Inflammatory macrophage treated with lipopolysaccharide for 1 hour (primary cell): ENCODE data around the gene PKD2.
"Not testable (repeated sequence)": the region's sequence is repeated elsewhere in the genome, so short reads cannot be mapped to it uniquely, and the experiment has no call there.

Source experiments
- DNase-seq, 2 donors: peaks; one replicate each; pipeline ENCODE4 v3.0.0-alpha.2; 2020 to 2022

PKD2 gene

DNA sequence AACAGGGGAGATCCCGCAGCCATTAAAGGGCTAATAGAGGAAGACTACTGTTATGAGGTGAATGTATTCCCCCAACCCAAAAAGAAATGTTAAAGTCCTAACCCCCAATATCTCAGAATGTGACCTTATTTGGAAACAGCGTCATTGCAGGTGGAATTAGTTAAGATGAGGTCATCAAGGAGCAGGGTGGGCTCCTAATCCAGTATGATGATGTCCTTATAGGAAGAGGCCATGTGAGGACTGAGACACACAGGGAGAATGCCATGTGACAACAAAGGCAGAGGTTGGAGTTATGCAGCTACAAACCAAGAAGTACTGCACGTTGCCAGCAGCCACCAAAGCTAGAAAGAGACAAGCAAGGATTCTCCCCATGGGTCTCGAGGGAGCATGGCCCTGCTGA is 17.7 kb upstream of the PKD2 start:
- no peak for DNase-seq

GRCh38 chr4:87995435-87995834 is 12.0 kb upstream of the PKD2 start:
- DNase-seq = no peak

- DNase-seq = not testable (repeated sequence)
Measured at GRCh38 chr4:87999191-87999691, 8.2 kb upstream of the PKD2 start.

DNA sequence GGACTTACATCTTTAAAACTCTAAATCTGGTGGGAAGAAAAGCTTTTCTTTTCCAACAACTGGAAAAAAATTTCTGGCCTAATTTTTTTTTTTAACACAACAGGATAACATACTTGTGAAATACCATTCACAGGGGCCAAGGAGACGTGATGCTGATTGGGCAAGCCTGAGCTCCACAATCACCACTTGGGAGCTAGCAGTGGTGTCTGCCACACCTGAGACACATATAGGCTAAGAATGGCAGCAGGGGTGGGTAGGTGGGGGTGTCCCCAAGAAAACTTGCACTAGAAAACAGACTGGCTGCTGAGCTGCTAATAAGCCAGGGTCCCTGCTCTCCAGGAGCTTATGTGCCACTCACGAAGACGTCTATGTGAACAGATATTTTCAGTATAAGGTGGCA is 5.6 kb upstream of the PKD2 start:
- DNase-seq = no peak

- no peak for DNase-seq
Measured at GRCh38 chr4:88002786-88003185, 4.6 kb upstream of the PKD2 start.

- DNase-seq = no peak
Measured at GRCh38 chr4:88003261-88003660, 4.2 kb upstream of the PKD2 start.

- DNase-seq = no peak
Measured at GRCh38 chr4:88005076-88005475, 2.4 kb upstream of the PKD2 start.

DNA sequence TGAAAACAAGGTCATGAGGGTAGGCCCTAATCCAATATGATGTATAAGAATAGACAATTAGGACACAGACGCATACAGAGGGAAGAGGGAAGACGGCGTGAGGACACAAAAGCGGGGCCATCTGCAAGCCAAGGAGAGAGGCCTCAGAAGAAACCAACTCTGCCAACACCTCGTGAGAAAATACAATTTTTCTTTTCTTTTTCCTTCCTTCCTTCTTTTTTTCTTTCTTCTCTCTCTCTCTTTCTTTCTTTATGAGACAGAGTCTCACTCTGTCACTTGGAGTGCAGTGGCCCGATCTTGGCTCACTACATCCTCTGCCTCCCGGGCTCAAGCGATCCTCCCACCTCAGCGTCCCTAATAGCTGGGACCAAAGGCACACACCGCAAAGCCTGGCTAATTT is 1.5 kb upstream of the PKD2 start:
- no peak for DNase-seq

DNA sequence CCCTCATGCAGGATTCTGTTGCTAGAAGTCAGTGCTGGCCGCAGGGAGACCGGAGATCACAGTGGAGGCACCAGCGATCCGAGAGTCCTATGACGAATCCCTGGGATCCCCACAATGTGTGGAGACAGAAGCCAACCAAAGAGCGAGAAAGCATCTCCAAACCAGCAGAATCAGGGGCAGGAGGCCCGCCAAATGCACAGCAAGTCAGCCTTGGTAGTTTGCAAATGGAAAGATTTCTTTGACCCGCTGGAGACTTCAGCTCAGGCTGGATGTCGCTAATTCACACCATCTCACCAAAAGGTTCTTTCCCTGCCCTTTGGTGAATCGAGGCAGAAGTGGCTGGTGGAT is 505 bp upstream of the PKD2 start:
- DNase-seq = no peak

DNA sequence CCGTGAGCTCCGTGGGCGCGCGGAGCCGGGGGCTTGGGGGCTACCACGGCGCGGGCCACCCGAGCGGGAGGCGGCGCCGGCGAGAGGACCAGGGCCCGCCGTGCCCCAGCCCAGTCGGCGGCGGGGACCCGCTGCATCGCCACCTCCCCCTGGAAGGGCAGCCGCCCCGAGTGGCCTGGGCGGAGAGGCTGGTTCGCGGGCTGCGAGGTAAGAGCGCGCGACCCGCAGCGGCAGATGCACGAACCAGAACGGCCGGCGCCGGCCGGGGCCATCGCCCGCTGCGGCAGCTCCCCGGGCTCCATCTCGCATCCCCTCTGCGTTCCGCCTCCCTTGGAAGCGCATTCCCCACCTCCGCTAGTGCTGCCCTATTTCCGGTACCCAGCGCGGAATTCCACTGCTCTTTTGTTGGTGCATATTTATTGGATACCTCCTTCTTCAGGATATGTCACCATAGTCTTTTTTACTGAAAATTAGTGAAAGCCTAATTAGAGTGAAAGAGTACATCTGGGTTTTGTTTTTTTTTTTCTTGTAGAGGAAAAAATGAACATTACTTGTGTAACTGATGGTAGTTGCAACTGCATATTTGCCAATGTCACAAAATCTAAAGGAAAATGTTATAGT is 797 bp downstream of the PKD2 start:
- no peak for DNase-seq

DNA sequence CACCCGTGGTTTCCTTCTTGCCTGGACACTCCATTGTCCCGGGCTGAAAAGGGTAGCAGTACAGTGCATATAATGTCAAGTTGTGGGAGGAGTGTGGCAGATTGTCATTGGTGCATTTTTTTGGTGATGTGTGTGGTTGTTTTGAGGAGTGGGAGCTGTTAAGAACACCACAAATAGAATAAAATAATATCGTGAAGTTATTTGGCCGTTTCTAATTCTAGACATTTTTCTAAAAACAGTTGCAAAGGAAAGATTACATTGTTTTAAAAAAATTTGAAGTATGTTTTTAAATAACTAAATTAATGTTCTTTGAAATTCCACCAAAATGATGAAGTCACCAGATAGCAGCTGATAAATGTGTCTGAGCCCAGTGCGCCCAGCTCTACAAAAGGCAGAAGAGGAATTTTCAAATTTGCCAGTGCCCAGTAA is 1.3 kb downstream of the PKD2 start:
- peak in 1 of 2 donors; percentile 44 for DNase-seq

DNA sequence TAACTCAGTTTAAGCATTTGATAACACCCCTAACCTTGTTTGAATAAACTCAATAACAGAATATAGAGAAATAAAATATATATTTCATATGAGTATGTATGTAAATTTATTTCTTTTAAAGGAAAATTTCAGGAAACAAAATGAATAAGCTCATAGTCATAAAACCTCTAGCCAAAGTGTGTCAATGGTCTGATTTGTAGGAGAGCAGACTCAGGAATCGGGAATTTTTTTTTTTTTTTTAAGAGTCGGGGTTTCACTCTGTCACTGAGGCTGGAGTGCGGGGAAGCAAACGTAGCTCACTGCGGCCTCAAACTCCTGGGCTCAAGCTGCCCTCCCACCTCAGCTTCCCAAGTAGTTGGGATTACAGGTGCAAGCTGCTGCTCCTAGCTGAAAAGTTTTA is 2.4 kb downstream of the PKD2 start:
- no peak for DNase-seq

- DNase-seq = peak in 1 of 2 donors; percentile 32
Measured at GRCh38 chr4:88010966-88011365, 3.5 kb downstream of the PKD2 start.

GRCh38 chr4:88012647-88013046 is 5.2 kb downstream of the PKD2 start:
- peak; percentile 50 for DNase-seq

DNA sequence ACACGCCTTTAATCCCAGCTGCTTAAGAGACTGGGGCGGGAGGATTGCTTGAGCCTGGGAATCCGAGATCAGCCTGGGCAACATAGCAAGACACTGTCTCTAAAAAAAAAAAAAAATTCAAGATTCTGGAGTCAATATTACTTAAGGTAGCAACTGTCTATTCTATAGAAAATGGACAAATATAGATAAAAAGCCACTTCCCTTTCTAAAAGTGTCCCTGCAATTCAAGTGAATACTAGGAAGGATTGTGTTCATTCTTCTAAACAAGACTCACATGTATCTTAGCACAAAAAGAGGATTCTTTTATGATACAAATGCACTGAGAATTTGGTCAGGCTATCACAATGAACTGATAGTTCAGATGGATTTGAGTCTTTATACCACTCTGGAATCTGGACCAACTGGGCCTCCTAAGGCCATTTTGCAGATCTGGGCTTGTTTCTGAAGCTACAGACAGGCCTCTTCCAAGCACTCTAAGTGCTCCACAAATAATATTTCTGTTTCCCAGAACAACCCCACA is 7.0 kb downstream of the PKD2 start:
- DNase-seq = no peak

GRCh38 chr4:88015659-88016295 is 8.3 kb downstream of the PKD2 start:
- no peak for DNase-seq

DNA sequence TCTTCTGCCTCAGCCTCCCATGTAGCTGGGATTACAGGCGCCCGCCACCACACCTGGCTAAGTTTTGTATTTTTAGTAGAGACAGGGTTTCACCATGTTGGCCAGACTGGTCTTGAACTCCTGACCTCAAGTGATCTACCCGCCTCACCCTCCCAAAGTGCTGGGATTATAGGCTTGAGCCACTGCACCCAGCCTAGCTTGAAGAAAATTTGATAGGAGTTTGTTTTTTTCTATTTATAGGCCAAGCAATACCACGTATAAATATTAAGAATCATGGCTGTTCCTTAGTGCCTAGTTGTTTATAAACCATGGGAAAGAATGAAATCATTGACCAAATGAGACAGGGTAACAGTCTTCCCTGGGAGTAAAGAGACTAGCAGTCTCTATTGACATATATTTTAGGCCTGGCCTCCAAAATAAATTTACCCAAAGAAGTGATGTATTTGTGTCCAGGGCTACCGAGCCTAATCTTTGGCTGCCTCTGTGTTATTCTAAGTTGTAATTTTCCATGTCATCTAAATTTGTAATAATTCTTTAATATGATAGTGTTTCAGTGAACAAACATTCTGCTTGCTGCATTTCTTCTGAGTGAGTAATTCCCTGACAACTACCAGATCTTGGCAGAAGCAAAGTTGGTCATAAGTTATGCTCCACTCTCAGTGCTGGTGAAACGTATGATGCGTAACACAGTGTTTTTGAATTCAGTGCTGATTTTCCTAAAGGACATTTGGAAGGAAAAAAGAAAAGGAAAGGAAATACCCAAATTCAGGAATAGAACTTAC is 10.3 kb downstream of the PKD2 start:
- DNase-seq = no peak

- DNase-seq = no peak
Measured at GRCh38 chr4:88018466-88018865, 11.0 kb downstream of the PKD2 start.

GRCh38 chr4:88021824-88022223 is 14.4 kb downstream of the PKD2 start:
- DNase-seq = peak; percentile 57 to 93

GRCh38 chr4:88022289-88022688 is 14.9 kb downstream of the PKD2 start:
- peak in 1 of 2 donors; percentile 67 for DNase-seq

DNA sequence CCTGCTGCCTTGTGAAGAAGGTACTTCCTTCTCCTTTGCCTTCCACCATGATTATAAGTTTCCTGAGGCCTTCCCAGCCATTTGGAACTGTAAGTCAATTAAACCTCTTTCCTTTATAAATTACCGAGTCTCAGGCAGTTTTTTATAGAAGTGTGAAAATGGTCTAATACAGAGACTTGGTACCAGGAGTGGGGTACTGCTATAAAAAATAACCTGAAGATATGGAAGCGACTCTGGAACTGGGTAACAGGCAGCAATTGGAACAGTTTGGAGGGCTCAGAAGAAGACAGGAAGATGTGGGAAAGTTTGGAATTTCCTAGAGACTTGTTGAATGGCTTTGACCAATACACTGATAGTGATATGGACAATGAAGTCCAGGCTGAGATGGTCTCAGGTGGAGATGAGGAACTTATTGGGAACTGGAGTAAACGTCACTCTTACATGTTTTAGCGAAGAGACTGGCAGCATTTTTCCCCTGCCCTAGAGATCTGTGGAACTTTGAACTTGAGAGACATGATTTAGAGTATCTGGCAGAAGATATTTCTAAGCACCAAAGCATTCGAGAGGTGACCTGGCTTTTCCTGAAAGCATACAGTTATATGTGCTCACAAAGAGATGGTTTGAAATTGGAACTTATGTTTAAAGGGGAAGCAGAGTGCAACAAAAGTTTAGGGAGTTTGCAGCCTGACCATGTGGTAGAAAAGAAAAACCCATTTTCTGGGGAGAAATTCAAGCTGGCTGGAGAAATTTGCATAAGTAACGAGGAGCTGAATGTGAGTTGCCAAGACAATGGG is 18.6 kb downstream of the PKD2 start:
- not testable (repeated sequence) for DNase-seq

GRCh38 chr4:88027611-88028608 is 20.5 kb downstream of the PKD2 start:
- DNase-seq = peak; percentile 47 to 67
